Raji (cell line): ENCODE data around the gene AP2A2.

Experiments used
- POLR2A ChIP-seq: IDR thresholded peaks from 2 replicates; pipeline ENCODE4 v1.6.1; 2011; ENCODE audit warnings: low read depth, low read length, control low read depth; ENCODE audit not compliant: insufficient read depth

The AP2A2 gene

DNA sequence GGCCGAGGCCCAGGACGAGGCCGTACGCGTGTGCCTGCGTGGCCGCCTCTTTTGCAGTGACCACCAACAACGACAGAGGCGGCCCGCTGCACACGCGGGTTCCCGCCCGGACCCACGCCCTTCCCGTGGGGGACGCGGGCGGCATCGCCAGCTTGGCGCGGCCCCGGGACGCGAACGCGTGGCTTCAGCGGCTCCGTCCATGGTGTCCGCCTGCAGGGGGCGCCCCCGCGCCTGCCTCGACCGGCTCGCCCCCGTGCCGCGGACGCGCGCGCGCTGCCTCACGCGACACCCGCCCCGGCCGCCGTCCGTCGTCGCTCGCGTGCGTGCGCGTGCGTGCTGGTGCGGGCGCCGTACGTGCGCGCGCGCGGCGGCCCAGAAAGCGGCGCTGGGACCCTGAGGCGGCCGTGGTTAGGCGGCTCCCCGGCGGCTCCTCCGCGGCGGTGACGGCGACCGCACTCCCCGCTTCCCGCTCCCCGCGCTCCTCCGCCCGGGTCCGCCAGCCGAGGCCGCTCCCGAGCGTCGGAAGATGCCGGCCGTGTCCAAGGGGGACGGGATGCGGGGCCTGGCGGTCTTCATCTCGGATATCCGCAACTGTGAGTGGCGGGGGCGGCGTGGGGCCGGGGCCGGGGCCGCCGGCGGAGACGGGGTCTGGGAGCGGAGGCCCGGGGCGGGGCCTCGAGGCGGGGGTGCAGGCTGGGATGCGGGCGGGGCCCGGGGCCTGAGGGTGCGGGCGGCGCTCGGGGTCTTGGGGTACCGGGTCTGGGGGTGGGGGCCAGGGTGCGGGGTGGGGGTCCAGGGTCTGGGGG, at the start of gene AP2A2:
AP2A2 (plus strand) TSS at position 375 of the 806 bp plus-strand sequence; CDS start at position 527, 152 bp downstream.
- TF ChIP-seq POLR2A, result peak; percentile 83

DNA sequence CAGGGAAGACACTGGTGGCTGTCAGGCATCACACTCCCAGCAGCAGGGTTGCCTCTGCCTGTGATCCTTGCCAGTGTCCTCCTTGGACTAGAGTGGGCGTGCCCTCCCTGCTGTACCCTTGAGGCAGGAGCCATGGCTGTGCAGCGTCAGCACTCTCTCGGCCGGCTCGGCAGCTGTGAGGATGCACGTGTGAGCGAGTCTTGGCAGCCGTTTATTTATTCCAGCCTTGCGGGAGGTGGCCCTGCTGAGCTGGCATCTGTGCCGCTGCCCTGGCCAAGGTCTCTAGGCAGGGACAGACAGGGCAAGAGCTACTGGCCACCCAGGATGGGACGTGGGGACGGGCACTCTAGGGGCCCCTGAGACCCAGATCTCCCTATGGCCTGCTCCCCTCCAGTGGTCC, 49.1 kb upstream of the AP2A2 start:
- TF ChIP-seq POLR2A, result no peak

DNA sequence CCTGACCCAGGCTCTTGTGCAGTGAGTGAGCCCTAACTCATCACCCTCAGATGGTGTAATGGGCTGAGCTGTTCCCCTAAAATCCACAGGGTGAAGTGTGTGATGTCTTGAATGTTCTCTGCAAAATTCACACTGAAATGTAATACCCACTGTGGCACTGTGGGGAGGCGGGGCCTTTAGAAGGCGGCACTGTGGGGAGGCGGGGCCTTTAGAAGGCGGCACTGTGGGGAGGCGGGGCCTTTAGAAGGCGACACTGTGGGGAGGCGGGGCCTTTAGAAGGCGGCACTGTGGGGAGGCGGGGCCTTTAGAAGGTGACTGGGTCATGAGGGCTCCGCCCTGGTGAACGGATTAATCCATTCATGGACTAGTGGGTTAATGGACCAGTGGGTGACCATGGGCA, 48.1 kb upstream of the AP2A2 start:
- no peak for TF ChIP-seq POLR2A

DNA sequence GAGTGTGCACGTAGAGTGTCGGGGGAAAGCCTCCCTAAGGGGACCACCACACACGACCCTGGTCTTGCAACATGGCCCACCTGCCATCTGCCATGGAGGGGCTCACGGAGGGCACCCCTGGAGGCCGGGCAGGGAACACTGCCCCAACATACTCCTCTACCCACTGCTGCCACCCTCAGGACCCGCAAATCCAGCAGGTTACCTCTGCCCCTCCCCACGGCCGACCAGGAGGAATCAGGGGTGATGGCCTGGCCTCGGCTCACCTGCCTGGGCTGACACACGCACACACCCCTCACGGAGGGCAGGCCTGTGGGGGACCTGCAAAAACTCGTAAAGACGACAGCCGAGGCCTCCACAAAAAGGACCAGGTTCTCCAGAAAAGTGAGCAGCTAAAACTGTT, 45.2 kb upstream of the AP2A2 start:
- no peak for TF ChIP-seq POLR2A

DNA sequence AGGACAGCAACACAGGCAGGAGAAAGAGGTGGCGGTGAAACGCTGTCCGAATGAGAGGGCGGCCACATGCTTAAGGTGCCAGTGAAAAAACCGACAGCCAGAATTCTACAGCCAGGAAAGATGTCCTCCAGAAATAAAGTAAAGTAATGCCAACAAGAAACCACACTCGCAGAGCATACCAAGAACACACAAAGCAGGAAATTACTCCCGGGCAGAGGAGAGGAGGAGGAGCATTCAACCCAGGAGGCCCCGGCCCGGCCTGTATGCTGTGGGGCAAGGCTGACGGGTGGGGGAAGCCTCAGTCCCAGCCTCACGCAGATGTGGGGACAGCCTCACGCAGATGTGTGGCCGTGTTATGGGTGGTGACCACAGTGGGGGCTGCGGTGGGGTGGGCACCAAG, 43.1 kb upstream of the AP2A2 start:
- no peak for TF ChIP-seq POLR2A

DNA sequence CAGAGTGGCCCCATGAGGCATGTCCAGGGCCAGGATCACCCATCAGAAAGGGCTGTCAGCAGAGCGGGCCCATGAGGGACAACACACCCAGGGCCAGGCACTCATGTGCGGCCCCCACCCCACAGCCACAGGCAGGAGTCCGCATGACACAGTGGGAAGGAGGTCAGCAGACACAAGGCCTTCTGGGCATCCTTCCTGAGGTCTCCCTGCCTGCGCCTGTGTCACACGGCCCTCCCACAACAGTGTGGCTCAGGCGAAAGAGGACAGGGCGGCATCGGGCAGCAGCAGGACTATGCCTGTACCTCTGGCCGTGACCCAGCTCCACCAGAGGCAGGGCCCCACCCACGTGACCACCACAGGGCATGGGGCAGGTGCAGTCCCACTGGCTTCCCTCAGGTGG, 42.1 kb upstream of the AP2A2 start:
- TF ChIP-seq POLR2A, result no peak

DNA sequence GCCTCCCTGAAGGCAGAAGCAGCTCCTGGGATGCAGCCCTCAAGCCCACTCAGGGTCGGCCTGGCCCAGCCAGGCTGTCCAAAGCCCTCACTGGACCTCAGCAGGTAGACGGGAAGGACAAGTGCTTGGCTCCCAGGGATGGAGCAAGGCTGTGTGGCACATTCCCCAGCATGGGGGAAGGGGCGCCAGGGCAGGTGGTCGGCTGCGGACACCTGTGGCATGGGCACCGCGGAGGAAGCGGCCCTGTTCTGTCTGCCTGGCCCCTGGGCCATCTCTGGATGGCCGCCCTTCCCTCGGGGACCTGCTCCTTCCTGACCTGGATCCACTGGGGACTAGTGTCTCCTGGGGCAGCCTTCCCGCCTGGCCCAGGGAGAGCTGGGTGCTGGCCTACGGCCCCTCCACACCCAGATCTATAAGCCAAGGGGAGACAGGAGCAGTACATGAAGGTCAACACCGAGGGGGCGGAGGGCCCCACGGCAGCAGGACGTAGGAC, 41.0 kb upstream of the AP2A2 start:
- no peak for TF ChIP-seq POLR2A

DNA sequence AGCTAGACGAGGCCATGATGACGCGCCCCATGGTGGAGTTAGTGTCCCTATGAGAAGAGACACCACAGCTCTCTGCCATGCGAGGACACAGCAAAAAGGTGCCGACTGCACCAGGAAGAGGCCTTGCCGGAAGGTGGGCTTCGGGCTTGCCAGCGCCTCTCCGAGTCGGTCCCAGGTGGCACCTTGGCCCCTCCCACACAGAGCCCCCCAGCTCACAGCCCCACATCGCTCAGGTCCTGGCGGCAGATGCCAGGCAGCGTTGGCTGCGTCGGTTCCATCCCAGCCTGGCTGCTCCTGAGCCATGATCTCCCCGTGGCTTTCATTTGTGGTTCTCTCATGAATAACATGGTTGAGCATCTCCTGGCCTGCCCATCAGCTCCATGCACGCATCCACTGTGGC, 39.1 kb upstream of the AP2A2 start:
- no peak for TF ChIP-seq POLR2A

DNA sequence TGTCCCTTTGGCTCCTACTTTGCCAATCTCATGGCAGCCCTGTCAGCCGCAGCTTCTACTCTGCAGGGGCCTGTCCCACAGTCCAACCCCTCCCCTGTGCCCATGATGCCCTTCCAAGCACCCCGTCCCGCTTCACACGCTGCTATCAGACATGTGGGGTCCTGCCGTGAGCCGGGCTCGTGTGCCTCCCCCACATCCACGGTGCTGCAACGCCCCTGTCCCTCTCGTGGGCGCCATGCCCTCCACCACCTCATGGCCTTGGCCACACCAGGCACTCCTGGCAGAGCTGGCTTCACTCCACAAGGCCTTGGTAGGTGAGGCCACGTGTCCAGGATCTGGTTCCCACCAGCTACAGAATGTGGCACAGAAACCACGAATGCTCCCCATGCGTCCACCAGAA, 38.1 kb upstream of the AP2A2 start:
- TF ChIP-seq POLR2A, result no peak

DNA sequence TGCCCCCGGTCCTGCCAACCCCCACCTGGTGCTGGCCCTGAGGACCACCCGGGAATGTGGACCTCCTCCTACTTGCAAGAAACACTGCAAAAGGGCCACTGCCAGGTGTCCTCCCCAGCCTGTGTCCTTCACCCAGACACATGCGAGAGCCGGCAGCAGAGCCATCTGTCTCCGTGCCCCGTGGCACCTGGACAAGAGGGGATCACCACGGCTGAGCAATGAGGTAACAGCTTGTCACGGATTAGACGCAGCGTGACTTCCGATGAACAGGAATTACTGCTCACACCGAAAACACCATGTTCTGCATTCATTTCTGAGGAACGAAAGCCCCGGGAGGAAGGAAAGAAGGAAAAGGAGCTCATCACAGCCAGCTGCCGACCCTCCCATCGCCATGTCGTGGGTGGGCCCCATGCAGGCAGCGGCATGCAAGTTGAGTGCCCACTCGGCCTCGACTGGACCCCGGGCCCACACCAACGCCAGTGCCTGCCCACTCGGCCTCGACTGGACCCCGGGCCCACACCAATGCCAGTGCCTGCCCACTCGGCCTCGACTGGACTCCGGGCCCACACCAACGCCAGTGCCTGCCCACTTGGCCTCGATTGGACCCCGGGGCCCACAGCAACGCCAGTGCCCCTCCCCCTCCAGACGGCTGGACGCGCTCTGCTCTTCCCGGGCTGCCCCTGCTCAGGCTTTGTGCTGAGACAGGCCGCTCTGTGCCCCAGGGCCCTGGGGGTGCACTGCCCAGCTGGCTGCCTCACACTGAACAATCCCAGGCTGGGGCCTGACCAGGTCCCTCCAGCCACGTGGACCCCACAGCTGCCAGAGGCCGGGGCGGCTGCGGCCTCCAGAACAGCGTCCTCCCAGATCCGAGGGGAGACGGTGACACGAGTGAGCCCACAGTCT, 37.1 kb upstream of the AP2A2 start:
- TF ChIP-seq POLR2A, result no peak

DNA sequence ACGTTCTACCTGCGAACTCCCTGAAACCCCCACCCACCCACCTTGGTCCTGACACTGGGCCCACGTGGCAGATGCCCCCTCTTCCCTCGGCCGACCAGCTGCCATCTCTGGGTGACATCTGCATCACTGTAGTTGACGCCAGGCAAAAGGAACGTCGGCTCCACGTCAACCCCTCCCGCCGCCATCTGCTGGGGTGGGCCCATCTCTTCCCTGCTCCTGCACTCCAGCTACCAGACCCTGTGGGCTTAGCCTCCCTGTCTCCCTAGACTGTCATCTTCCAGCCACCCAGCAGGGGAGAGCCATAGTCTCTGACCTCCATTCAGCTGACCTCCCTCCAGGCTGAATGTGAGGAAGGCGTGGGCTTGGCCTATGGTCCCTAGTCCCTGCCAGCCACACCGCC, 36.4 kb upstream of the AP2A2 start:
- no peak for TF ChIP-seq POLR2A

DNA sequence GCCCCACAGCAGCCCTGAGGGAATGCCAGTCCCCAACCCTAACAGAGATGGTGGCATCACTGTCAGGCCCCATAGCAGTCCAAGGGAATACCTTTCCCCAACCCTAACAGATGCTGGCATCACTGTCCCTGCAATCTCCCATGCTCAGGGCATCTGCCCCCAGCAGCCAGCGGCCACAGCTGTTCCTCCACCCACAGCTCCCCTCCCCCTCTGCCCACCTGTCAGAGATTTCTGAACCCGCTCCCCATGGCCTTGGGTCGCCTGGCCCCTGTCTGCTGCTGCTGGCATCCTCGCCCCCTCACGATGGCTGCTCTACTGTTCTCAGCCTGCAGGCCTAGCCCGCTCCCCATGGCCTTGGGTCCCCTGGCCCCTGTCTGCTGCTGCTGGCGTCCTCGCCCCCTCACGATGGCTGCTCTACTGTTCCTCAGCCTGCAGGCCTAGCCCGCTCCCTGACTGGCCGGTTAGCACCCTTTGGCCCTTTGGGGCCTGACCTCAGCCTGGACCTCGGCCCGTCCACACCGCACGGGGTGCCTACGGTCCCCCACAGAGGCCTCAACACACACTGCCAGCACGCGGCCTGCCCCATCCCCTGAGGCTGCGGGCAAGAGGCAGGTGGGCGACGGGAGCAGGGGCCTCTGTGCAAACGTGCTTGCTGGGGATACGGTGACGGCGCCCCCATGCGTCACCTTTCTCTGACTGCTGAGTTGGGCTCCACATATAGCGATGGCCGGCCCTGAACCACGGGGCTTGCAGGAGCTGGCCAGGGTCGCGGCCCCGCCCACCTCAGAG, 35.8 kb upstream of the AP2A2 start:
- TF ChIP-seq POLR2A, result no peak

DNA sequence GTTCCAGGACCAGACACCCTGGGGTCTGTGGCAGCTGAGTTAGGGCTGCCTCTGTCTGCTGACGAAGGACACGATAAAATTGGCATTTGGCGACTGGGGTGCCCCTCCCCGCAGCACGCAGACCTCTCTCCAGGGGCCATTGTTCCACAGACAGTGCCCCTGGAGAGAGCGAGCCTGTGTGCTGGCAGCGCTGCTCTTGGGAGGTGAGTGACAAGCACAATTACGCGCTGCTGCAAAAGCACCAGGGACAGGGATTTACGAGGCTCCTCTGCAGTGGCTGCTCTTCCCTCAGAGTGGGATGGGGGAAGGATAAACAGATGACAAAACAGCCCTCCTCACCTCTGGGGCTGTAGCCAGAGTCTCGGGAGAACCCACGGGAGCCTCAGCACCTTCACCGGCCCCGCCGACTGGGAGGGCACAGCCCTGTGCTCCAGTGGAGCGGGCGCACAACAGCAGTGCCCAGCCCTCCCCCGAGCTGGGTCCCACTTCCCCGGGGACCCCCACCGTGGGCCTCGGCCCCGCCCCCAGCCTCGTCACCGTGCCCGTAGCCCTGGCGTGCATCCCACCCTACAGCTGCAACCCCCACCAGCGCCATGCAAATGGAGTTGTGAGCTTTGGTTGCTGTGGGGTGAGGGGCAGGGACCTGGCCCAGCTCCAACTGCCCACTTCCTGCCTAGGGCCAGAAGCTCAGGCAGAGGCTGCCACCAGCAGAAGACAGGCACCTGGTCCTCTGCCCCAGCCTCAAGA, 34.7 kb upstream of the AP2A2 start:
- TF ChIP-seq POLR2A, result no peak

DNA sequence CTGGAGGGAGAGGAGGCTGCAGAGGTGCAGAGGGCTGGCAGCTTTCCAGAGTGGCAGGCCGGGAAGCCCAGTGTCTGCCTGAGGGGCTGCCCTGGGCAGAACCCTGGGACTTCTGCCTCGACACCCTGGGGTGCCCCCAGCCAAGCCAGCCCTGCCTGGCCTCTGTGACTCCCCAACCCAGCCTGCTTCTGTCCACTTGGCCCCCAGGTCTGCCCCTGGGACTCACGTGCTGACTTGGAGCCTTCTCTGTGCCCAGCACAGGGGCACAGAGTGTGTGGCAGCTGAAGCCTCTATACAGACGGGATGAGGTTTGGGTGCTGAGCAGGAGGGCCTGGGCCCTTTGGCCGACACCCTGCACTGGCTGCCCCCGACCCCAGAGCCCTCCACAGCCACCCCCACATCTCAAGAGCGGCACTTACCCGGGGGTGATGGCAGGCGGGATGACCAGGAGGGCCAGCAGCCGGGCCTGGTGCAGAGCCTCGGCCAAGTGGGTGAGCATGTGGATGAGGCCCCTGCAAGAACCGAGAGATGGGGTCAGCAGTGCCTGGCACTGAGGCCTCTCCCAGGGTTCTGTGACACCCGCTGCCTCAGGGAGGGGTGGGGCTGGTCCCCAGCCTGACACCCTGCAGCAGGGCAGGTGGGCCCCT, 32.5 kb upstream of the AP2A2 start:
- no peak for TF ChIP-seq POLR2A
